HG03469 (cell line): ENCODE measurements around the gene CHI3L2.

Source experiments
- ATAC-seq: cut with Tn5 transposase; IDR thresholded peaks from one replicate; pipeline ENCODE4 v1.9.1; 2021; ENCODE audit warnings: mild to moderate bottlenecking, moderate library complexity, moderate number of reproducible peaks; ENCODE audit not compliant: unreplicated experiment

The CHI3L2 gene

GRCh38 chr1:111247125-111247838 is 19.8 kb downstream of the CHI3L2 start:
- ATAC-seq = no peak

GRCh38 chr1:111249960-111250359 is 22.4 kb downstream of the CHI3L2 start:
- no peak for ATAC-seq

- ATAC-seq = no peak
Measured at GRCh38 chr1:111251570-111251969, 24.1 kb downstream of the CHI3L2 start.

- no peak for ATAC-seq
Measured at GRCh38 chr1:111252786-111253185, 25.3 kb downstream of the CHI3L2 start.

GRCh38 chr1:111253876-111254275 is 26.4 kb downstream of the CHI3L2 start:
- ATAC-seq = no peak

GRCh38 chr1:111256988-111257658 is 29.6 kb downstream of the CHI3L2 start:
- no peak for ATAC-seq

GRCh38 chr1:111267801-111268508 is 40.4 kb downstream of the CHI3L2 start:
- ATAC-seq = no peak

GRCh38 chr1:111269825-111270406 is 42.4 kb downstream of the CHI3L2 start:
- no peak for ATAC-seq

- no peak for ATAC-seq
Measured at GRCh38 chr1:111270771-111271463, 43.4 kb downstream of the CHI3L2 start.

GRCh38 chr1:111271464-111271801 is 43.9 kb downstream of the CHI3L2 start:
- no peak for ATAC-seq

GRCh38 chr1:111272081-111272480 is 44.6 kb downstream of the CHI3L2 start:
- no peak for ATAC-seq

GRCh38 chr1:111274653-111275052 is 47.1 kb downstream of the CHI3L2 start:
- no peak for ATAC-seq

- ATAC-seq = no peak
Measured at GRCh38 chr1:111275079-111275478, 47.6 kb downstream of the CHI3L2 start.

- no peak for ATAC-seq
Measured at GRCh38 chr1:111275780-111276433, 48.4 kb downstream of the CHI3L2 start.

GRCh38 chr1:111279144-111279543 is 51.6 kb downstream of the CHI3L2 start:
- ATAC-seq = no peak

GRCh38 chr1:111280267-111280666 is 52.8 kb downstream of the CHI3L2 start:
- ATAC-seq = no peak

GRCh38 chr1:111281411-111281810 is 53.9 kb downstream of the CHI3L2 start:
- no peak for ATAC-seq

GRCh38 chr1:111283838-111284237 is 56.3 kb downstream of the CHI3L2 start:
- no peak for ATAC-seq

- no peak for ATAC-seq
Measured at GRCh38 chr1:111285879-111286278, 58.4 kb downstream of the CHI3L2 start.

GRCh38 chr1:111286912-111287311 is 59.4 kb downstream of the CHI3L2 start:
- no peak for ATAC-seq

- no peak for ATAC-seq
Measured at GRCh38 chr1:111289371-111289770, 61.9 kb downstream of the CHI3L2 start.
